Astrocyte (in vitro differentiated cells and primary cell): ENCODE results near the gene UPF2. TPM values are rescaled to one million over a fixed set of nuclear protein-coding genes. Genes with fewer than 3 reads are reported as not detected.

Source experiments
- DNase-seq: peaks from one replicate; pipeline ENCODE4 v3.0.0-alpha.2; 2010; ENCODE audit warnings: low read depth
- FAIRE-seq: peaks from 2 replicates; lab custom pipeline; 2011; peaks lifted over from hg19 to GRCh38; lab: Jason Lieb, UNC
- H2AFZ ChIP-seq: 2 replicates; pipeline ENCODE4 v1.6.0; 2012; ENCODE audit warnings: low read depth, low read length, inconsistent platforms
- H3K27ac ChIP-seq: 2 replicates; pipeline ENCODE4 v1.5.1; 2011; ENCODE audit warnings: low read depth, low read length, inconsistent platforms
- H3K27me3 ChIP-seq: 2 replicates; pipeline ENCODE4 v1.6.0; 2011; ENCODE audit warnings: low read length, inconsistent platforms; ENCODE audit not compliant: insufficient read depth
- H3K36me3 ChIP-seq: 2 replicates; pipeline ENCODE4 v1.5.1; 2011; ENCODE audit warnings: low read length, inconsistent platforms; ENCODE audit not compliant: insufficient read depth
- H3K4me1 ChIP-seq: 2 replicates; pipeline ENCODE4 v1.5.1; 2011; ENCODE audit warnings: low read length, inconsistent platforms; ENCODE audit not compliant: insufficient read depth
- H3K4me2 ChIP-seq: 2 replicates; pipeline ENCODE4 v1.6.0; 2012; ENCODE audit warnings: low read length, inconsistent platforms
- H3K4me3 ChIP-seq: 2 replicates; pipeline ENCODE4 v1.5.1; 2011; ENCODE audit warnings: low read depth, mild to moderate bottlenecking, low read length, inconsistent platforms; ENCODE audit not compliant: insufficient read depth
- H3K79me2 ChIP-seq: 2 replicates; pipeline ENCODE4 v1.6.0; 2012; ENCODE audit warnings: mild to moderate bottlenecking, low read length, inconsistent platforms; ENCODE audit not compliant: insufficient read depth
- H3K9ac ChIP-seq: 2 replicates; pipeline ENCODE4 v1.6.0; 2012; ENCODE audit warnings: mild to moderate bottlenecking, low read length, inconsistent platforms
- H3K9me3 ChIP-seq: 2 replicates; pipeline ENCODE4 v1.5.1; 2012; ENCODE audit warnings: low read depth, mild to moderate bottlenecking, low read length, inconsistent platforms; ENCODE audit not compliant: insufficient read depth
- H4K20me1 ChIP-seq: 2 replicates; pipeline ENCODE4 v1.6.0; 2012; ENCODE audit warnings: low read length, inconsistent platforms; ENCODE audit not compliant: insufficient read depth
- H3K27ac Mint-ChIP-seq: one replicate; pipeline ENCODE4 v1.8.0; 2021; ENCODE audit warnings: mild to moderate bottlenecking, mixed read lengths; ENCODE audit not compliant: unreplicated experiment
- H3K27me3 Mint-ChIP-seq: one replicate; pipeline ENCODE4 v1.8.0; 2021; ENCODE audit warnings: low read depth, mixed read lengths; ENCODE audit not compliant: unreplicated experiment
- H3K36me3 Mint-ChIP-seq: one replicate; pipeline ENCODE4 v1.8.0; 2021; ENCODE audit warnings: low read depth, mixed read lengths; ENCODE audit not compliant: unreplicated experiment
- H3K4me1 Mint-ChIP-seq: one replicate; pipeline ENCODE4 v1.8.0; 2021; ENCODE audit warnings: low read depth, mixed read lengths; ENCODE audit not compliant: unreplicated experiment
- H3K4me3 Mint-ChIP-seq: one replicate; pipeline ENCODE4 v1.8.0; 2021; ENCODE audit warnings: mild to moderate bottlenecking, moderate library complexity, mixed read lengths; ENCODE audit not compliant: unreplicated experiment
- H3K9me3 Mint-ChIP-seq: one replicate; pipeline ENCODE4 v1.8.0; 2021; ENCODE audit warnings: mild to moderate bottlenecking, mixed read lengths; ENCODE audit not compliant: unreplicated experiment
- CTCF ChIP-seq: IDR thresholded peaks from 2 replicates; pipeline ENCODE4 v1.5.1; 2011; ENCODE audit warnings: low read depth, mild to moderate bottlenecking, inconsistent platforms, low read length, moderate library complexity; ENCODE audit not compliant: insufficient read depth
- EZH2 ChIP-seq: IDR thresholded peaks from 2 replicates; pipeline ENCODE4 v1.6.1; 2012; ENCODE audit warnings: mild to moderate bottlenecking, low read length, inconsistent platforms; ENCODE audit not compliant: insufficient read depth
- total RNA-seq: library from RNA; stranded (reverse); gene quantifications from 2 replicates; pipeline ENCODE4 v1.2.1, GENCODE V29; 2021

UPF2 gene
- total RNA-seq, 1 donor from 2014 or later: 23.2 TPM

GRCh38 chr10:11895598-11895997 is 147.0 kb downstream of the UPF2 start:
- Histone ChIP-seq H3K4me1 (peaks cover 10% of the 10 kb centered on the region), H4K20me1 (no peaks in the 10 kb centered on the region), H3K79me2 (no peaks in the 10 kb centered on the region), H3K9ac (no peak overlapping the region), H3K27ac (no peak overlapping the region), H3K4me3 (no peak overlapping the region), H3K27me3 (no peaks in the 10 kb centered on the region), H2AFZ (no peak overlapping the region), H3K9me3 (no peaks in the 10 kb centered on the region), H3K4me2 (no peak overlapping the region), H3K36me3 (no peaks in the 10 kb centered on the region)
- H3K27ac Mint-ChIP-seq: no peak overlapping the region
- DNase-seq (no peak), FAIRE-seq (no peak)
- H3K4me3 Mint-ChIP-seq: no peak overlapping the region
- H3K4me1 Mint-ChIP-seq: peaks cover 6% of the 10 kb centered on the region
- H3K9me3 Mint-ChIP-seq: peaks cover 1% of the 10 kb centered on the region
- TF ChIP-seq CTCF (no peak), EZH2 (no peak)
- peaks cover 2% of the 10 kb centered on the region for H3K36me3 Mint-ChIP-seq
- H3K27me3 Mint-ChIP-seq: no peaks in the 10 kb centered on the region

- H3K36me3 ChIP-seq: no peaks in the 10 kb centered on the region
- H3K27me3 ChIP-seq: no peaks in the 10 kb centered on the region
- no peak overlapping the region for H3K27ac ChIP-seq
- Mint-ChIP-seq H3K27me3 (no peaks in the 10 kb centered on the region), H3K4me3 (no peak overlapping the region), H3K9me3 (peaks cover 1% of the 10 kb centered on the region), H3K4me1 (peaks cover 6% of the 10 kb centered on the region), H3K36me3 (peaks cover 2% of the 10 kb centered on the region), H3K27ac (no peak overlapping the region)
- no peaks in the 10 kb centered on the region for H3K79me2 ChIP-seq
- no peaks in the 10 kb centered on the region for H4K20me1 ChIP-seq
- FAIRE-seq (no peak), DNase-seq (no peak)
- TF ChIP-seq CTCF (no peak), EZH2 (no peak)
- no peak overlapping the region for H3K4me3 ChIP-seq
- no peaks in the 10 kb centered on the region for H3K9me3 ChIP-seq
- no peak overlapping the region for H2AFZ ChIP-seq
- H3K9ac ChIP-seq: no peak overlapping the region
- peaks cover 10% of the 10 kb centered on the region for H3K4me1 ChIP-seq
- H3K4me2 ChIP-seq: no peak overlapping the region
These were observed 147.5 kb downstream of the UPF2 start for GRCh38 chr10:11895108-11895466.

- DNase-seq (no peak), FAIRE-seq (no peak)
- H3K9me3 Mint-ChIP-seq: peaks cover 1% of the 10 kb centered on the region
- H3K27ac ChIP-seq: no peak overlapping the region
- no peaks in the 10 kb centered on the region for H3K27me3 Mint-ChIP-seq
- peaks cover 10% of the 10 kb centered on the region for H3K4me1 ChIP-seq
- H4K20me1 ChIP-seq: no peaks in the 10 kb centered on the region
- H3K79me2 ChIP-seq: no peaks in the 10 kb centered on the region
- no peaks in the 10 kb centered on the region for H3K9me3 ChIP-seq
- H3K9ac ChIP-seq: no peak overlapping the region
- H2AFZ ChIP-seq: no peak overlapping the region
- H3K4me3 Mint-ChIP-seq: no peak overlapping the region
- H3K4me1 Mint-ChIP-seq: peaks cover 6% of the 10 kb centered on the region
- no peak overlapping the region for H3K27ac Mint-ChIP-seq
- no peak overlapping the region for H3K4me2 ChIP-seq
- no peak overlapping the region for H3K4me3 ChIP-seq
- H3K36me3 Mint-ChIP-seq: peaks cover 2% of the 10 kb centered on the region
- H3K27me3 ChIP-seq: no peaks in the 10 kb centered on the region
- H3K36me3 ChIP-seq: no peaks in the 10 kb centered on the region
- TF ChIP-seq CTCF: no peak
- no peak for TF ChIP-seq EZH2
These were observed 148.1 kb downstream of the UPF2 start for GRCh38 chr10:11894381-11895107.
